Activated CD4-positive, alpha-beta T cell treated with anti-CD3 and anti-CD28 coated beads, Interleukin-2, amount 50 U/mL, for 1 hour (primary cell): ENCODE results near the gene HRK.
A peak's percentile ranks its signal among the peaks of the same experiment; 100 is the strongest.

Experiments
- DNase-seq: peaks from one replicate; pipeline ENCODE4 v3.0.0-alpha.2; 2020

The HRK gene

DNA sequence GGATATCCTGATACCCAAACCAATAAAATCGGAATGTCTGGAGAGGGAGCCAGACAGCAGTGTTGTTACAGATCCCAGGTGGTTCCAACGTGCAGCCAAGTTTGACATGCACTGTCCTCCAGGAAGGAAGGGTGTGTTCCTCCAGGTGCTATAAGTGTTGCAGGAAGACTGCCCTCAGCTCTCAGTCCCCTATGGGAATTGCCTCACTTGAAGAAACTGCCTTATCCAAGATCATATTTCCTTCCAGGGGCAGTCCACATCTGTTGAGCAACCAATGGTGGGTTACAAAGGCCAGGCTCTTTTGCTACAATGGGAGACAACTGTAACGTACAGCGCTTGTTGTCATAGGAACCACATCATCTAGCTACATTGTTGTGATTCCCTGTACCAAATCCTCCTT, 16.2 kb upstream of the HRK start:
- no peak for DNase-seq

DNA sequence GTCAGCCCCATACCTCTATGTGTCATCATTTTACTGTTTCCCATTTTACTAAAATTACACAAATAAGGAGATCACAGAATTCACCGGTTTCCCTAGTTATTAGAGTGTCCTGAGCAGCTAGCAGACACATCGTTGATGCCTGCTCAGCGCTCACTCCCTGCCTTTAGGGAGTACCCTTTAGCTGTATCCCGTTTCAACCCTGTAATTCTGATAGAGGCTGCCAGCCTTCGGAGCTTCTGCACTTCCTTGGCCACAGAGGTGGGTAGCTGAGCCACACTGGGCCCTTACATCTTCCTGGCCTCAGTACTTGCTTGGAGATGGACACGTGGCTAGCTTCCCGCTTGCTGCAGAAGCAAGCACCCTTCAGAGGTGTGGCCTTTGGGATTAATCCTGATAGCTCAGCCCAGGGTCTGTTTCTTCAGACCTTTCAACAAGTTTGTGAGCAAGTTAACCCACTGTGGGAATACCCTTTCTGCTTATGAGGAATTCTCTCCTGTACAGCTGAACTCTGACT, 15.2 kb upstream of the HRK start:
- no peak for DNase-seq

GRCh38 chr12:116894913-116895312, 13.7 kb upstream of the HRK start:
- no peak for DNase-seq

DNA sequence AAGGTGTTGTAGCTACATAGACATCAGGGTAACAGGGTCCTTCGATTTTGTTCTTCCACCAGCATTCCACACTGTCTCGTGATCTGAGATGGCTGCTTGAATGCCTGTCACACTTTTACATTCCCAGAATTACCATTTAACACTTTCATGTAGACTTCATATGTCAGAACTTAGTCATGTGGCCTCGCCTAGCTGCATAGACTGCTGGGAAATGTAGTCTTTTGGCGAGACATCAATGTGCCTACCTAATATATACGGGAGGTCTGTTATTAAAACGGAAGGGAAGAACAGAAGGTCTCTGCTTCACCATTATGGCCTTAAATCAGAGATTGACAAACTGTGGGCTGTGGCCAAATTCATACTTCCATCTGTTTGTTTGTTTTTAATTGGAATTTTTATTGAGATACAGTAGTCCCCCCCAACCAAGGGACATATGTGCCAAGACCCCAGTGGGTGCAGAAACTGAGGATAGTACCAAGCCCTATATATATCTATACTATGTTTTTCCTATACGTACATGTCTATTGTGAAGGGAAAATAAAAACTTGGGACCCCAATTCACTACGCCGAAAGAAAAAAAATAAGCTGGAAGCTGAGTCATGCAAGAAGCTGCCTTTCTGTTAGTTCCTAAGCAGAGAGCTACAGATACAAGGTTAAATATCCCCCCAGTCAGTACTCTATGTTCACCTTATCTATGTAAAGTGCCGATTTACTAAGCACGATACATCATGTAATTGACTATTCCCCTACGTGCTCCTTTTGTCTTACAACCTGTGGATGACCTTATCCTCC, 11.3 kb upstream of the HRK start:
- DNase-seq: no peak

DNA sequence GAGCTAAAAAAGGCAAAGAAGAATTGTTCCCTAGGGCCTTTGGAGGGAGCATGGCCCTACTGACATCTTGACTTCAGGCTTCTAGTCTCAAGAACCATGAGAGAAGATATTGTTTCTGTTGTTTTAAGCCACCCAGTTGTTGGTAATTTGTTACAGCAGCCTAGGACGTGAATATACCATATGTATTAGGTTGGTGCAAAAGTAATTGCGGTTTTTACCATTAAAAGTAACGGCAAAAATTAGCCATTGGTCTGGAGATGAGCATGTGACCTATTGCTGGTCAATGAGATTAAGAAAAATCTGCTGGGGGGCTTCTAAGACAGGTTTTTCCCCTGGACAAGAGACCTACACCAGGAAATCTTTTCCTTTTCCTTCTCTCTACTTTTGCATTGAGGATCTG, 9.8 kb upstream of the HRK start:
- no peak for DNase-seq

- DNase-seq: no peak
Observed at GRCh38 chr12:116890330-116890729, 9.1 kb upstream of the HRK start.

- no peak for DNase-seq
Observed at GRCh38 chr12:116887897-116888296, 6.7 kb upstream of the HRK start.

- no peak for DNase-seq
Observed at GRCh38 chr12:116887244-116887643, 6.0 kb upstream of the HRK start.

GRCh38 chr12:116885491-116885890, 4.2 kb upstream of the HRK start:
- DNase-seq: no peak

DNA sequence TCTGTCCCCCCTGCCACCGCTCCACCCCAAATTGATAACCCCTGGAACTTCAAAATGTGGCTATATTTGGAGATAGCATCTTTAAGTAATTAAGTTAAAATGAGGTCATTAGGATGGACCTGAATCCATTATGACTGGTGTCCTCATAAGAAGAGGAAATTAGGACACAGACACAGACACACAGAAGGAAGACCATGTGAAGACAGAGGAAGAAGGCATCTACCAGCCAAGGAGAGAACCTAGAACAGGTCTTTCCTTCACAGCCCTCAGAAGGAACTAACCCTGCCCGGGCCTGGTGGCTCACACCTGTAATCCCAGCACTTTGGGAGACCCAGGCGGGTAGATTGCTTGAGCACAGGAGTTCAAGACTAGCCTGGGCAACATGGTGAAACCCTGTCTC, 3.6 kb upstream of the HRK start:
- DNase-seq: no peak

DNA sequence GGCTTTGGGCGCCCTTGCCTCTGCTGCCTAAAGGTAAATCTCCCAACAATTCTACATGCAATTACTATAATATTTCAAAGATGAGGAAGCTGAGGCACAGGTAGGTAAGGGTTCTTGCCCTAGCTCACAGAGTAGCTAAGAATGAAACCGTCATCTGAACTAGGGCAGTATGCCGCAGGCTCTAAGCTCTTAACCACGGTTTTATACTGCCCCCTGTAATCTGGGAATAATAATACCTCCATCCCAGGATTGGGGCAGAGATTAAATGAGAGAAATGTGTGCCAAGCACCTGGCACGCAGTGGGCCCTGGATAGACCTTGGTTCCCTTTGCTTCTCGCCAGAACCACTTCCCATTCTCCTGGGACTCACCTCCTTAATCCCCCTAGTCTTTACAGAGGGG, 1.5 kb upstream of the HRK start:
- DNase-seq: no peak

DNA sequence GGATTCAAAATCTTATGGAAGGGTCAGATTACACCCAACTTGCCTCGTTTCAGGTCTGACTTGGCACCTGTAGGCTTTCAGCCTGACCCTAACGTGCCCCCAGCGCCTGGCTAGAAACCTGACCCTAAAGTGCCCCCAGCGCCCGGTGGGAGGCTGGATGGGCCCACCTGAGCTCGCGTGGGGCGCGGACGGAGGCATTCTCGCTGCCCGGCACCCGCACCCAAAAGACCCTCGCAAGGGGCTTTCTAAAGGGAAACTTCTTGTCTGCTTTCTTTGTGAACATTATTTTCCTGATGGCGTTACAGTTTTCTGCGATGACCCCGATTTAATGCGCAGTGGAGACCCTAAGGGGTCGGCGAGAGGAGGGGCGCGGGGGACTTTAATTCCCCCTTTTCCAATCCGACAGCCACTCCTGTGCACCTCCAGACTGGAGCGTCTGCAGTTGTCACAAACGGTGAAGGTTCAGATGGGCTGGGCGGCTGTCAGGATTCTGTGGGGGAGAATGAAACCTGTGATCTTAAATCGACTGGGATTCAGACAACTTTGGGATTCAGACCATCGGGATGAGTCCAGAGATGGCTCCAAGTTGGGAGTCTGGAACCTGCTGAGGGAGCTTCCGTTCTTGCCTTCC, 751 bp upstream of the HRK start:
- no peak for DNase-seq

GRCh38 chr12:116880817-116881324, 370 bp downstream of the HRK start:
- DNase-seq: peak; percentile 5

- DNase-seq: no peak
Observed at GRCh38 chr12:116880213-116880816, 926 bp downstream of the HRK start.

GRCh38 chr12:116879509-116880212, 1.6 kb downstream of the HRK start:
- no peak for DNase-seq

DNA sequence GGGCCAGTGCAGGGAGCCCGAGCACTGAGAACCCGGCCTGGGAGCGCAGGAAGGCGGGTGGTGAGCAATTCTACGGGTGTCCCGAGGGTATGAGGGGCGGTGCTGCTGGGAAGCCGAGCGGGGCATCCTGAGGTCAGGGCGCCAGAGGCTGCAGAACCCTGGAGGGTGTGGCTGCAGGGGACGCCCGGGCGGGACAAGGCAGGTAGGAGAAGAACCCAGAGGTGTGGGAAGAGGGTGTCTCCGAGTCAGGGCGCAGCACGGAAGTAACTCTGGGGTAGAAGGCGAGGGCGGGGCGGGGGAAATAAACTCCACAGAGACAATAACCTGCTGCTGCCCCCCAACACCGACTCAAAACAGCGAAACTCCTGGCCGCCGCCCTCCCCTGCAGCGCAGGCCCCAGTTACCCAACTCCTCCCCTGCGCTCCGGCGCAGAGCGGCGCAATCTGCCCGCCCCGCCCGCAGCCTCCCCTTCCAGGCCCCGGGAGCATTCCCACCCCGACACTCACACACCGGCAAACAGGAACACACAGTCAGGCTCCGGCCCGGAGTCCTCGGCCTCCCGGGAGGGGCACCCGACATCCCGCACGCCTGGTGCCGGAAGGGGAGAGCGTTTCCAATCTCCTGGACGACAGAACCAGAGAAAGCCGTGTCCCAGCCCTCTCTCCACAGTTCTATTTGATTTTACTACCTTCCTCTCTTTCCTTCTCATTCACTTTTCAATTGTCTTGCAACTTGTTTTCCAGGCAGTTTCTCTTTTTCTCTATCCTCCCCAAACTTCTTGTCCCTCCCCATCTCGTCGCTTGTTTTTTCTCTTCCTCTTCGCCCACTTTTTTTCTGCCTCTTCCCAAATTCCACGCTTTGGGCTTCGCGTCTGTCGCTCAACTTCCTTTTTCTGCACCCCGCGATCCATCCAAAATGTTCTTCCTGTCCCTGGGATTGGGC, 2.4 kb downstream of the HRK start:
- DNase-seq: no peak

DNA sequence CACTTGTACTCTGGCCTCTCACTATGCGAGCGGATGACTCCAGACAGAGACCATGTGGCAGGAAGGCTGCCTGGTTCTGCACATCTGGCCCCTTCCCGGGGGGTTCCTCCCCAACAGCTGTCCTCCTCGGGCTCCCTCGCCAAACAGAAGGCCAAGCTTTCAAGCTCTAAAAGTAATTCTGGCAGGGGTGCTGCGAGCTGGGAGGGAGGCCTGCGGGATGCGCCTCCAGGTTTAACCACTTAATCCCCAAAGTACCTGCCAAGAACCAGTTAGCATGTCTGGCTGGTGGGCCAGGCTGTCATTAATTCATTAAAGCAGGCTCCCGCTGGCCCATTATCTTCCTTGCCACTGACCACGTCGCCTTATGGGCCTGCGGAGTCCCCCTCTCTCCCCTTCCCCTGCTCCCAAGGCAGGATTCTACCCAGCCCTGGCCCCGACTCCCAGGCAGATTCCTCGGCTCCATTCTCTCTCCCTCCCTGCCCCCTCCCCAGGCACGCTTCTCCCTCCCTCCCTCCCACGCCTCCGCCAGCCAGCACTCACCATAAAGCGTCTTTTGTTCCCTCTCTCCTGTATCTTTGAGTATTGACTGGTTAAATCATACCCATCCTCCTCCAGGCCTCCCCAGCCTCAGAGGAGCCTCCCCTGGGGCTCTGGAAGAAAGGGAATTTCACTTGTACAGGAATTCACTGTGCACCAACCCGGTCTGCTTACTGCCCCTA, 4.9 kb downstream of the HRK start:
- no peak for DNase-seq

GRCh38 chr12:116874324-116874995, 6.8 kb downstream of the HRK start:
- no peak for DNase-seq

DNA sequence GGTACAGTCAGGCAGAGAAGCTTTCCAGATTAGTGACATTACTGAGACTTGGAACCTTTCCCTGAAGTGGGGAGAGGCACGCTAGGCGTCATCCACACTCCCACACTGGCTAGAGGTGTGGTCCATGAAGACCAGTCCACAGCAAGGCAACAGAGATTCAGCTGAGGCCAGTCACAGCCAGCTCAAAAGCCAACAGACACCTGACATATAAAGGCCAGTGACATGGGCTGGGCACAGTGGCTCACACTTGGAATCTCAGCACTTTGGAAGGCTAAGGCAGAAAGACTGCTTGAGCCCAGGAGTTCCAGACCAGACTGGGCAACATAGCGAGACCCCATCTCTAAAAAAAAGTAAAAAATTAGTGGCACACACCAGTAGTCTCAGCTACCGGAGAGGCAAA, 10.9 kb downstream of the HRK start:
- no peak for DNase-seq

DNA sequence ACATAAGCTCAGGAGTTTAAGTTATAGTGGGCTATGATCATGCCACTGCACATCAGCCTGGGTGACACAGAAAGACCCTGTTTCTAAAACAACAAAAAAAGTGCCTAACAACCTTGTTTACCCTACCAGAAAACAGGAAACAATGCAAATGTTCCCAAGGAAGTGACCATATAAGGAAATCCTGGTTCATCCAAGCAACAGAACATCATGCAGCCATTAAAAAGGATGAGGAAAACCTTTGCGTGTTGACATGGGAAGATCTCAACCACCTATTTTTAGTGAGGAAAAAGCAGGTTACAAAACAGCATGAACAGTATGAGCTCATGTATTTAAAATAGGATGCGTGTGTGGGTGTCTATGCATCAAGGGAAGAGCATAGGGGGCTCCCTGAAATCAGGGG, 13.7 kb downstream of the HRK start:
- DNase-seq: no peak
